Measurements from ENCODE around the gene DNMT3B. TPM values are rescaled to one million over a fixed set of nuclear protein-coding genes. Genes with fewer than 3 reads are reported as not detected.
"Not testable (repeated sequence)": the region's sequence is repeated elsewhere in the genome, so short reads cannot be mapped to it uniquely, and the experiment has no call there.

The DNMT3B gene
- total RNA-seq, 4 donors from 2014 or later, result 2.7 to 5.0 (median 2.9) TPM

DNA sequence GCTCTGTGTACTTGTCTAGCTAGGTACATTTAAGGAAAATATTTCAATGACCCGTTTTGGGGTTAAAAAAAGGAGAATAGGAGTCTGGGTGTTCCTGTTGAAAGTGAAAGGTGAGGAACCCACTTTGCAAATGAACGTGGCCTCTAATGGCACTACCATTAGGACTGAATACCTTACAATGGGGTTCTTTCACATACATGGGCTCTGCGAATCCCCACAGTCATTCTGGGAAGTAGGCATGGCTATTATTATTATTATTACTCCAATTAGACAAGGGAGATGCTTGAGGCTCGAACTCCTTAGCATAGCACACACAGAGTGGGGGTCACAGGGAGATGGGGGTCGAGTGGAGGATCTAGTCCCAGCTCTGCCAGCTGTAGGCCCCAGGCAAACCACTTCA, 6.0 kb upstream of the DNMT3B start:
- Histone ChIP-seq H3K9me3 (no peaks in the 10 kb centered on the region), H3K27ac (no peak overlapping the region), H3K36me3 (no peaks in the 10 kb centered on the region), H3K4me1 (no peaks in the 10 kb centered on the region), H3K4me3 (no peak overlapping the region), H3K27me3 (no peaks in the 10 kb centered on the region)
- TF ChIP-seq POLR2A (IDR thresholded peaks at IDR 0.05), result no peak
- no peak for TF ChIP-seq EP300 (IDR thresholded peaks at IDR 0.05)
- no peak for TF ChIP-seq POLR2AphosphoS5 (IDR thresholded peaks at IDR 0.05)
- TF ChIP-seq, protein P1, sequence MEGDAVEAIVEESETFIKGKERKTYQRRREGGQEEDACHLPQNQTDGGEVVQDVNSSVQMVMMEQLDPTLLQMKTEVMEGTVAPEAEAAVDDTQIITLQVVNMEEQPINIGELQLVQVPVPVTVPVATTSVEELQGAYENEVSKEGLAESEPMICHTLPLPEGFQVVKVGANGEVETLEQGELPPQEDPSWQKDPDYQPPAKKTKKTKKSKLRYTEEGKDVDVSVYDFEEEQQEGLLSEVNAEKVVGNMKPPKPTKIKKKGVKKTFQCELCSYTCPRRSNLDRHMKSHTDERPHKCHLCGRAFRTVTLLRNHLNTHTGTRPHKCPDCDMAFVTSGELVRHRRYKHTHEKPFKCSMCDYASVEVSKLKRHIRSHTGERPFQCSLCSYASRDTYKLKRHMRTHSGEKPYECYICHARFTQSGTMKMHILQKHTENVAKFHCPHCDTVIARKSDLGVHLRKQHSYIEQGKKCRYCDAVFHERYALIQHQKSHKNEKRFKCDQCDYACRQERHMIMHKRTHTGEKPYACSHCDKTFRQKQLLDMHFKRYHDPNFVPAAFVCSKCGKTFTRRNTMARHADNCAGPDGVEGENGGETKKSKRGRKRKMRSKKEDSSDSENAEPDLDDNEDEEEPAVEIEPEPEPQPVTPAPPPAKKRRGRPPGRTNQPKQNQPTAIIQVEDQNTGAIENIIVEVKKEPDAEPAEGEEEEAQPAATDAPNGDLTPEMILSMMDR (IDR thresholded peaks at IDR 0.05), result no peak
- DNase-seq (ENCODE audit: low spot score in 2 of 2), result no peak
- WGBS, result 68% methylated on average over 5 of the region's 5 CpGs

DNA sequence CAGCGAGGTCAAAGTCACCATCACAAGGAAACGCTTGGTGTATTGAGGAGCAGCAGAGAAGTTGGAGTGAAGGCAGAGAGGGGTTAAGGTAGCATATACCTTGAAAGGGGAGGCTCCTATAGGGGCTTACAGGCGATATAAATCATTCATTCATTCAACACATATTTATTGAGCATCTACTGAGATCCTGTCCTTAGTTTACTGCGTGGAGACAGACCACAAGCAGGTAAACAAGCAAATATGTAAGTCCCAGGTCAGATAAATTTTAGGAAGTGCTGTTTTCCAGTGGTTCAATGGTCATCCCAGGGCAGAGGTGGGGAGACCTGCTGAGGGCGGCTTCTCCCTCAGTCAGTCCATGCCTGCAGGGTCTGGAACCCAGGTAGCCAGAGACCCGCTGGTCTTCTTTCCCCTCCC, 761 bp upstream of the DNMT3B start:
- Histone ChIP-seq H3K27me3 (no peaks in the 10 kb centered on the region), H3K9me3 (no peaks in the 10 kb centered on the region), H3K4me1 (peaks cover 29% of the 10 kb centered on the region), H3K27ac (no peak overlapping the region), H3K36me3 (no peaks in the 10 kb centered on the region), H3K4me3 (peak overlapping the region; percentile 87)
- WGBS, result 43% methylated on average over 6 of the region's 6 CpGs
- TF ChIP-seq POLR2AphosphoS5 (IDR thresholded peaks at IDR 0.05), result no peak
- TF ChIP-seq, protein P1 (IDR thresholded peaks at IDR 0.05), result no peak
- DNase-seq (ENCODE audit: low spot score in 2 of 2), result no peak

DNA sequence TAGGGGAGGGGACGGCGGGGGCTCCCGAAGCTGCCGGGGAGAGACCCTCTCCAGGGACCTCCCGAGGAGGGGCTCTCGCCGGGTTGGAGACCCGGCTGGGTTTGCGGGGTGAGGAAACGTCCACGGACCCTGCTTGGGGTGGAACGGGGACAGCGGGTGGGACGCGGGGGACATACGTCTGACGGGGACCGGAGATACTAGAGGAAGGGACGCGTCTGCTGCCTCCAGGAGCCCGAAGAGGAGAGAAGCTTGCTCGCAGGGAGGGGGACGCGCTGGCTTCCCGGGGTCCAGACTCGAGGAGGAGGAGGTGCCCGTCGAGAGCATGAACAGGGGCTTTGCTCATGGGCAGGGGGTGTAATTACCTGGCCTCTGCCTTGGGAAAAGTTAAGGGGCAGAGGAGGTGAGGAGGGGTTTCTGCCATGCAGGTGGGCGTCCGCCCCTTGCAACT, 593 bp downstream of the DNMT3B start:
- WGBS, result under 1% methylated on average over 24 of the region's 30 CpGs
- Histone ChIP-seq H3K27me3 (no peaks in the 10 kb centered on the region), H3K9me3 (no peaks in the 10 kb centered on the region), H3K4me1 (peaks cover 29% of the 10 kb centered on the region), H3K27ac (no peak overlapping the region), H3K36me3 (no peaks in the 10 kb centered on the region), H3K4me3 (peak overlapping the region; percentile 87)
- TF ChIP-seq, protein P1 (IDR thresholded peaks at IDR 0.05), result no peak
- TF ChIP-seq POLR2A (IDR thresholded peaks at IDR 0.05) (no peak), POLR2AphosphoS5 (IDR thresholded peaks at IDR 0.05) (no peak), EP300 (IDR thresholded peaks at IDR 0.05) (no peak)
- DNase-seq (ENCODE audit: low spot score in 2 of 2), result no peak

DNA sequence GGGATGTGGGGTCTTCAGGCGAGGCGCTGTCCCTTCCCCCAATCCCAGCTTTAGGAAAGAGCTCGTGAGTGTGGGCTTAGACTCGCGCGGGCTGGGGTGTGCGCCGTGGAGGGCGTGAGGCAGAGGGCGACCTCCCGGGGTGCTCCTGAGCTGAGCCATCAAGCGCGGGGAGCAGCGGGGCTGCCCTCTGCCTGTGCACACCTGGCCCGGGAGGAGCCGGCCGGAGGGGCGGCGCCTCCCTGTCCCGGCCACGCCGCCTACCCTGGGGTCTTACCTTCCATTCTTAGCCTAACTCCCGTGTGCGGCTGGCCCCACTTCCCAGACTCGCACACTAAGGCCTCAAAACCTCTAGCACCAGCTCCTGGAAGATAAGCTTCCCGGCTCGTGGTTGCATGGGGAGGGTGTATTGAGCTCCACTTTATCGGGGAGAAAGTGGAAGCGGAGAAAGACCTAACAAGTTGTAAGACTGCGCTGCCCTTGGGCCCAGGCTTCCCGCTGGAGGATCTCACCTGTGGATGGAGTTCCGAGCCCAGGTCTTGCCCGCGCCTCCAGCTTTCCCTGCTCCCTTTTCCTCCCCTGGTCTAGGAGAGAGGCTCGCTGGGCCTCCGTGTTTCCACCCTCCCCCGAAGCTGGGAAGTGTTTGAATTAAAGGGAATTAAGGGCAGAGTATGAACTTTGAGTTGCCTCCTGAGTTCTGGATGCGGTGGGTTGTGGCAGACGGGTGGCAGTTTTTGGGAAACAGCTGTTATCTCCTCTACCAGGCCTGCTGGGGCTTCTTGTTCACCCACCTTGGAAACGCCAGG, 1.2 kb downstream of the DNMT3B start:
- Histone ChIP-seq H3K4me1 (peaks cover 29% of the 10 kb centered on the region), H3K9me3 (no peaks in the 10 kb centered on the region), H3K36me3 (no peaks in the 10 kb centered on the region), H3K27me3 (no peaks in the 10 kb centered on the region), H3K27ac (no peak overlapping the region), H3K4me3 (peak overlapping the region; percentile 87)
- 16% methylated on average over 30 of the region's 40 CpGs for WGBS
- TF ChIP-seq POLR2AphosphoS5 (IDR thresholded peaks at IDR 0.05), result no peak
- TF ChIP-seq EP300 (IDR thresholded peaks at IDR 0.05), result no peak
- TF ChIP-seq POLR2A (IDR thresholded peaks at IDR 0.05), result no peak
- TF ChIP-seq, protein P1 (IDR thresholded peaks at IDR 0.05), result no peak
- DNase-seq (ENCODE audit: low spot score in 2 of 2), result no peak

DNA sequence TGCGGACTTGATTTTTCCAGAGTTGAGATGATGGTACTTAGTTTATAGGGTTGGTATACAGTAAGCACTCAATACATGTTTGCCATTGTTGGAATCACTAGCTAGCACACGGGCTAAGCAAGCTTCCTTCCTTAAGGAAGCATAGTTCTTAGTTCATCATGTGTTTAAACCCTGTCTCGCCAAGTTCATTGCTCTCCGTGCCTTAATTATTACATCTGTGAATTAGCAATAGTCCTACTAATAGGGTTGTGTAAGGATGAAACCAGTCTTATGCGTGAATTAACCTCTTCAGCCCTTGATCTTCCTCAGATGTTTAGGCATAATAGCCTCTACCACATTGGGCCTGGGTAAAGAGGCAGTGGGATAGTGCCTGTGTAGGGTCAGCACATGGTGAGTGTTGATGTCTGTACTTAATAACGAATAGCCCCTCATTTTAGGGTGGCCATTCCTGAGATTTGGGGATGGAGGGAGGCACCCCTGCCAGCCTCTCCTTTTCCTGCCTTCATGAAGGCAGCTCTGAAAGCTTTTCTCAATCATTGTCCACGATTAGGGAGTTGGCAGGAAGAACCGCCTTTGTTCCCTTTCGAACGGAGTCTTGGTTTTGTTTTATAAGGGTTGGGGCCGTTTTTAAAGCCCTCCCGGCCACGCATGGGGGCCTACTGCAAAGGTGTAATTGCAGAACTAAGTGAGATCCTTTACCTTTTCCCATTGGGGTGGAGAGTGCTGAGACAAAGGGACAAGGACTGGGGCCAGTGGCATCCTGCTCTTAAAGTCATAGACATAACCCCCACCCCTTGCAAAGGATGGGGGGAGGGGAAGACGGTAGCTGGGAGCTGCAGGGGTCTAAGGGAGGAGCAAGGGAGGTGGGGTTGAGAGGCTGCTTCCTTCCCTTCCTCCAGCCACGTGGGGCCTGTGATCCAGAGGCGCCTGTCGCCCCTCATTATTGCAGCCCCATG, 2.1 kb downstream of the DNMT3B start:
- no peak overlapping the region for H3K4me3 ChIP-seq
- H3K36me3 ChIP-seq, result no peaks in the 10 kb centered on the region
- H3K9me3 ChIP-seq, result no peaks in the 10 kb centered on the region
- H3K4me1 ChIP-seq, result peaks cover 29% of the 10 kb centered on the region
- no peaks in the 10 kb centered on the region for H3K27me3 ChIP-seq
- DNase-seq (ENCODE audit: low spot score in 2 of 2), result no peak
- WGBS, result 59% methylated on average over 17 of the region's 17 CpGs
- no peak overlapping the region for H3K27ac ChIP-seq
- TF ChIP-seq POLR2AphosphoS5 (IDR thresholded peaks at IDR 0.05) (no peak), EP300 (IDR thresholded peaks at IDR 0.05) (no peak), POLR2A (IDR thresholded peaks at IDR 0.05) (no peak)
- TF ChIP-seq, protein P1 (IDR thresholded peaks at IDR 0.05), result no peak

DNA sequence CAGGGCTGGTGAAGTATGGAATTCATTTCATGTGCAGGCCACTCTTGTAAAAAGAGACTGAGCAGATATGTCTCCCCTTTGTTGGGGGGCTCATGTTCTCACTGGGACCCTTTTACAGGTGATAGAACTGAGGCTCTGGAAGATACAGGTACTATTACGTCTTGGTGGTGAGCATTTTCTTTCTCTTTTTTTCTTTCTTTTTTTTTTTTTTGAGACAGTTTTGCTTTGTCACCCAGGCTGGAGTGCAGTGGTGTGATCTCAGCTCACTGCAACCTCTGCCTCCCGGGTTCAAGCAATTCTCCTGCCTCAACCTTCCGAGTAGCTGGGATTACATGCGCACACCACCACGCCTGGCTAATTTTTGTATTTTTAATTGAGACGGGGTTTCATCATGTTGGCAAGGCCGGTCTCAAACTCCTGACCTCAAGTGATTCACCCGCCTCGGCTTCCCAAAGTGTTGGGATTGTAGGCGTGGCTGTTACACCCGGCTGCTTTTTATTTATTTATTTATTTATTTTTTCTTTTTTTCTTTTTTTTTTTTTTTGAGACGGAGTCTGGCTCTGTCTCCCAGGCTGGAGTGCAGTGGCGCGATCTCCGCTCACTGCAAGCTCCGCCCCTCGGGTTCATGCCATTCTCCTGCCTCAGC, 3.2 kb downstream of the DNMT3B start:
- WGBS, result 48% methylated on average over 12 of the region's 17 CpGs
- not testable (repeated sequence) for H3K36me3 ChIP-seq; H3K9me3 ChIP-seq; H3K4me3 ChIP-seq; H3K27me3 ChIP-seq; DNase-seq (ENCODE audit: low spot score in 2 of 2); H3K27ac ChIP-seq
- peaks cover 29% of the 10 kb centered on the region for H3K4me1 ChIP-seq
